GM21447 (cell line): ENCODE measurements around the gene TARBP2.

Experiments
- ATAC-seq: cut with Tn5 transposase; IDR thresholded peaks from one replicate; pipeline ENCODE4 v1.9.1; 2021; ENCODE audit not compliant: unreplicated experiment

TARBP2 gene

DNA sequence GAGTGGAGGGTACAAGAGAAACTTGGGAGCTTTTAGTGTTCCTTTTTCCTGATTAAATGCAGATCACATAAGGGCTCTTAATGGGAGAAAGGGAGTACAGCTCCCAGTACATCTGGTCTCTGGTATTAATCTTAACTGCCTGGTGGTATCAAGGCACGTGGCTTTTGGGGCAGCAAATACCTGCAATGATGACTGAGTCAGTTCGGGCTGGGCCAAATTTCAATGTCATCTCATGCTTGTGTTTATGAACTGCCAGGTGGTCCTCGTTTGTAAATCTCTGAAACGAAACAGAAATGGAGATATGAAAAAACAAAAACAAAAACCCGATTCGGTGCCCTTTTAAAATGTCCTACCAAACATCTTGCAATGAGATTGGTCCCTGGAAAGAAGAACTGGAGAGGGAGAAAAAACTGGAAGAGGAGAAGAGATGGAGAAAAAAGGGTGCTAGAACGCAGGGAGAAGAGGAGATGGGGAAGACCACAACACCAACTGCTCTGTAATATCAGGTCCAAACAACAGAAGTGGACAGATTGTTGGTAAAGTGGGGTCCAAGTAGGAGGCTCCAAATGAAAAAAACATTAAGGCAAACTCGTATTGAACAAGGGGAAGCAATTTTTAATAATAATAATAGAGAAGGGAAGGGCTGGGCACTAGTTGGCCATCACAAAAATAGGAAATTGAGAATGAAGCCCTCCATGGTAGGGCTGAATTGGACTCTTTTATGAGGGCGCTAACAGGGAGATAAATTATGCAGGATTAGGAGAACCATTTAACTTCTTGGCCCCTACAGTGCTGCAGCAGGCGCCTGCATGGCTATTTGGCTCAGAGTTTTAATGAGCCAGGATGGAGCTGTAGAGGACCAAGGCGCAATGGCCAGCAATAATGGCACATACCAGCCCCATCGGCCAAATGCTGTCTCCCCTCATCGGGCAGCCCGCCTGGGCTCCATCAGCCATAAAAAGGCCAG is 51.6 kb downstream of the TARBP2 start:
- ATAC-seq: no peak
